Renal cortical epithelial cell (primary cell): ENCODE measurements around the gene IFT81. TPM values are rescaled to one million over a fixed set of nuclear protein-coding genes. Genes with fewer than 3 reads are reported as not detected.
"Not testable (repeated sequence)": the region's sequence is repeated elsewhere in the genome, so short reads cannot be mapped to it uniquely, and the experiment has no call there.

ENCODE experiments used
- DNase-seq: peaks from one replicate; pipeline ENCODE4 v3.0.0-alpha.2; 2011; ENCODE audit warnings: low read depth
- total RNA-seq: library from RNA; depleted of rRNA; stranded (reverse); fragments of >200 nt; gene quantifications from 2 replicates; pipeline ENCODE4 v1.2.3, GENCODE V29; 2014

The IFT81 gene, protein sequence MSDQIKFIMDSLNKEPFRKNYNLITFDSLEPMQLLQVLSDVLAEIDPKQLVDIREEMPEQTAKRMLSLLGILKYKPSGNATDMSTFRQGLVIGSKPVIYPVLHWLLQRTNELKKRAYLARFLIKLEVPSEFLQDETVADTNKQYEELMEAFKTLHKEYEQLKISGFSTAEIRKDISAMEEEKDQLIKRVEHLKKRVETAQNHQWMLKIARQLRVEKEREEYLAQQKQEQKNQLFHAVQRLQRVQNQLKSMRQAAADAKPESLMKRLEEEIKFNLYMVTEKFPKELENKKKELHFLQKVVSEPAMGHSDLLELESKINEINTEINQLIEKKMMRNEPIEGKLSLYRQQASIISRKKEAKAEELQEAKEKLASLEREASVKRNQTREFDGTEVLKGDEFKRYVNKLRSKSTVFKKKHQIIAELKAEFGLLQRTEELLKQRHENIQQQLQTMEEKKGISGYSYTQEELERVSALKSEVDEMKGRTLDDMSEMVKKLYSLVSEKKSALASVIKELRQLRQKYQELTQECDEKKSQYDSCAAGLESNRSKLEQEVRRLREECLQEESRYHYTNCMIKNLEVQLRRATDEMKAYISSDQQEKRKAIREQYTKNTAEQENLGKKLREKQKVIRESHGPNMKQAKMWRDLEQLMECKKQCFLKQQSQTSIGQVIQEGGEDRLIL
- 10.2 and 27.8 TPM in 2 replicates for total RNA-seq

DNA sequence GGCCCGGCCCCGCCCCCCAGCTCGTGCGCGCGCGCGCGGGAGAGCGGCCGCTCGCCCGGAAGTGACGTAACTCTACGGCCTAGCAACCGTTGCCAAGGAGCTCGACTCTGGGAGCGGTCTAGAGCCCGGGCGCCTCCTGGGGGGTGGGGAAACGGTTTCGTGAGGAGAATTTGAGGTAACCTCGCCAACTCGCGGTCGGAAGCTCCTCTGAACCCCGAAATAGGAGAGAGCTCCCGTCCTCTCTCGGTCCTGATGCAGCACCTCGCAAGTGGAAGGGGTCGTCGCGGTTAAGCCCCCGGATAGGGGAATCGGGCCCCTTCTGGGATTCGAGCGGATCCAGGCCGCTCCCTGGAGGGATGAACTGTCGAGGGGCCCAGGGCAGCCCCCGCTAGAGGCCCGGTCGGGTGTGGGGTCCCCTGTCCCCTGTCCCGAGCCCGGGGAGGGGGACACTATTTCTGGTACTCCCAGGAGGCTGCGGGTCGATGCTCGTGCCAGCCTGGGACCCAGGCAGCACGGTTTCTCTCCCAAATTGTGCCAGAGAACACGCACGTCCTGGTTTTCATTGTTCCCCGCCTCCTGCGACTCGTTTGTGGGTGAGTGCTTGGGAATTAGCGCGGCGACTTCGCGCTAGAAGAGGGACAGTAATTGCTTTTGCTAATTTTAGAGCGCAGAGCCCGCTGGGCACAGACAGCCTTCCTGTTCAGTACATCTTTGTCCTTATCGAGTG lies at the start of gene IFT81:
IFT81 (plus strand) TSS at position 89 of the 727 bp plus-strand sequence. CDS start 3,024 bp downstream, outside the sequence.
- DNase-seq = peak; percentile 75

- DNase-seq = no peak
These were observed 48.3 kb upstream of the IFT81 start for GRCh38 chr12:110075880-110076279.

- no peak for DNase-seq
These were observed 46.4 kb upstream of the IFT81 start for GRCh38 chr12:110077800-110078199.

DNA sequence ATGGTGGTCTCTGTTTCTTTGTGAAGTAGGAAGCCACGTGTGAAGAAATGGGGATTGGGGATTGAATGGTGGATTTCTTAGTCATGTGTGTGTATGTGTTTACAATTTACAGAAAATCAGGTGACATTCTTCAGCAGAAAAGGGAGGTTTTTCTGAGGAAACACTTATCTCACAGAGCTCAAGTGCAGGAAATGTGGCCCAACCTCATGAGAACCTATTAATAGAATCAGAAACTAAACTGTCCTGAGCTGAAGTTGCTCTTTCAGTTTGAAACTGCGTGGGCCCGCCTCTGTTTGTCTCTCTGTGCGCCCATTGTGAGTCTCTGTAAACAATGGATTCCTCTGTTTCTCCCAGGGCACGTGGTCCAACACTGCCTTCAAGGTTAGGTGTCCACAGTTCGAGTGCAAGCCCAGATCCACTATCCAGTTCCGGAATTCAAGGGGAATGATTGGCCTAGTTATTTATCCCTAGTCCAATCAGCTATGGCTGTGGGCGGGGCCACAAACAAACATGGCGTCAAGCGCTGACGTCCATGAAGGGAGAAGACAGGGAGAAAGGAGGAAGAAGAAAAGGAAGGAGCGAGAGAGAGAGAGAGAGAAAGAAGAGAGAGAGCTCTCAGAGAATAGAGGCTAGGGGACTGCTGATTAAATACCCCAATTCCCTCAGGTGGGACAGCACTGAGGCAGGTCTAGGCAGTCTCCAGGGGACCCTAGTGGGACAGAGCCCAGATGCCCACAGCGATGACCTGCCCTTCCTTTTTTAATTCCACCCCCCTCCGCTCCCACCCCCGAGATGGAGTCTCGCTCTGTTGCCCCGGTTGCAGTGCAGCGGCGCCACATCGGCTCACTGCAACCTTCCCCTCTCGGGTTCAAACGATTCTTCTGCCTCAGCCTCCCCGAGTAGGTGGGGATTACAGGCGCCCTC lies 44.4 kb upstream of the IFT81 start:
- DNase-seq = no peak

DNA sequence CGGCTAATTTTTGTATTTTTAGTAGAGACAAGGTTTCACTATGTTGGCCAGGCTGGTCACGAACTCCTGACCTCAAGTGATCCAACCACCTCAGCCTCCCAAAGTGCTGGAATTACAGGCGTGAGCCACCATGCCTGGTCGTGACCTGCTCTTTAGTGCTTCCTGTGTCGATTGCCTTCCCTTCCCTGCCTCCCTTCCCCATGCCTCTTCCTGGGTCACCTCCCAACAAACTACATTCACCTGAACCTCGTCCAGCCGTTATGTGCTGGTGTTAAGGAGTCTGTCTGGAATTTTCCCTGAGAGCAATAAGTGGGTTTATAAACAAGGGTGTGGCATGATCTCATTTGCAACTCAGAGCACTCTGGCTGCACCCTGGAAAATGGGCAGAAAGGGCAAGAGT lies 43.7 kb upstream of the IFT81 start:
- no peak for DNase-seq

DNA sequence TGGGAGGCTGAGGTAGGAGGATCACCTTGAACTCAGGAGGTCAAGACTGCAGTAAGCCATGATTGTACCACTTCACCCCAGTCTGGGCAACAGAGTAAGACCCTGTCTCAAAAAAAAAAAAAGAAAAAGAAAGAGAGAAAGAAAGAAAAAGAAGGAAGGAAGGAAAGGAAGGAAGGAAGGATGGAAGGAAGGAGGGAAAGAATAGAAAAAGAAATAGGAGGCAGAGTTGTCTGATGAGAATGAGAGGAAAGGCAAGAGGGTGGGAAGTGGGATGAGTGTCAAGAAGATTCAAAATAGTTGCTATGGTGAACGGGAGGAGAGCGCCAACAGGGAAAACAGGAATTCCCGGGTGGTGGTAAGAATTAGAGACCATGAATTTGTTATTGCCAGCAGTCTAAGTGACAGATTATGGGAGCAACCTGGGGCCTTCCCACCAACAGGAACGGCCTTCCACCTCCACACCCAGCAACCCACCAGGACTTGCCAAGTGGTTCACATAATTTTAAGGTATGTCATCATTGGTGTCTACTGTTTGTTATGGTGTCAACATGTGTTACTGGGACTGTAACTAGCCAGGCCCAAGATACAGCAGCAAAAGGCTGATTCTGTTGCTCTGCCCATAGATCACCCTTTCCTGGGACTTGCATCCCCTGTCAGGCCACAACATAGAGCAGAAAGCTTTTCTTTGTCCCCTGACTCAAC lies 39.7 kb upstream of the IFT81 start:
- DNase-seq = no peak

DNA sequence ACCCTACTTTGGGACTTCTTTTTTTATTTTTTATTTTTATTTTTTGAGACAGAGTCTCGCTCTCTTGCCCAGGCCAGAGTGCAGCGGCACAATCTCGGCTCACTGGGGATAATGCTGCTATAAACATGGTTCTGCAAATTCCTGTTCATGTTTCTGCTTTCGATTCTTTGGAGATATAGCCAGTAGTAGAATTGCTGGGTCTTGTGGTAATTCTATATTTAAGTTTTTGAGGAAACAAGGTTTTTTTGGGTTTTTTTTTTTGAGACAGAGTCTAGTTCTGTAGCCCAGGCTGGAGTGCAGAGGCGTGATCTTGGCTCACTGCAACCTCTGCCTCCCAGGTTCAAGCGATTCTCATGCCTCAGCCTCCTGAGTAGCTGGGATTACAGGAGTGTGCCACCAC lies 35.9 kb upstream of the IFT81 start:
- DNase-seq = not testable (repeated sequence)

DNA sequence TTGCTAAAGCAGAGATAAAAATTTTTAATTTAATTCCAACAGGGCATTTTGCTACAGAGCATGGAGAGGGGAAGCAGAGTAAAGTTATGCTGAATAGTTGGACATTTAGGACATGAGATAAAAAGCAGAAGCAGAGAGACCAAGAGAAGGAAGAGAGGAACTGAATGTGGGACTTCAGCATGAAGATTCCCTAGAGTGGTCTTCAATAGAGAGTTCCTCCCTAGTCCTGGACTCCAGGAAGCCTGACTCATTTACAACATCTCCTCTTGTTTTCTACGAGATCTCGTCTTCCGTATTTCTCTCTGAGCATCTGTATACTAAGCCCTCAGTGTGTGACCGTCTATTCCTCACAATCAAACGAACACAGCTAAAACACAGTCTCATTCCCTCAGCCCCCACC lies 35.2 kb upstream of the IFT81 start:
- no peak for DNase-seq

GRCh38 chr12:110090266-110091135 lies 33.7 kb upstream of the IFT81 start:
- DNase-seq = no peak

- no peak for DNase-seq
These were observed 32.9 kb upstream of the IFT81 start for GRCh38 chr12:110091136-110091711.

- no peak for DNase-seq
These were observed 30.4 kb upstream of the IFT81 start for GRCh38 chr12:110093631-110094311.

DNA sequence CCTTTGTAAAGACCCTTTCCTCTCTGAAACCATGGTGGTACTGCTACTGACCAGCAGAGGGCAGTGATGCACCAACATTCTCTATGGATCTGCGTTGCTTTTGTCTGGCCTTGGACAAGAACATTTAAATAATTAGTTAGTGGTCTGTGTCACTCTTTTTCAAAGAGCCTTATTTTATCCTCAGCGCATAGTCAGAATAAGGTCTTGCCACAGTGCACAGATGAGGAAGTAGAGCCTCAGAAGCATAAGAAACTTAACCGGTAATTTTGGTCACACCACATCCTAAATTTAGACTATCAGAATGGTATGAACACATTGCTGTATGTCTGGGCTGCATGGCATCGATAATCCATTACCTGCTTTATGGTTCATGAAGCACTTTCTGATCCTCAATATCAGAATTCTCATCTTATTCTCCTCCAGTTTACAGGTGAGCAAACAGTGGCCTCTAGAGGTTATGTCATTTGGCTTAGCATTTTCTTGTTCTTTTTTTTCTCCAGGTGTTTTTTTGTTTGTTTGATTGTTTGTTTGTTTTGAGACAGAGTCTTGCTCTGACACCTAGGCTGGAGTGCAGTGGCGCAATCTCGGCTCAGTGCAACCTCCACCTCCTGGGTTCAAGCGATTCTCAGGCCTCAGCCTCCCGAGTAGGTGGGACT lies 23.7 kb upstream of the IFT81 start:
- DNase-seq = peak; percentile 67

DNA sequence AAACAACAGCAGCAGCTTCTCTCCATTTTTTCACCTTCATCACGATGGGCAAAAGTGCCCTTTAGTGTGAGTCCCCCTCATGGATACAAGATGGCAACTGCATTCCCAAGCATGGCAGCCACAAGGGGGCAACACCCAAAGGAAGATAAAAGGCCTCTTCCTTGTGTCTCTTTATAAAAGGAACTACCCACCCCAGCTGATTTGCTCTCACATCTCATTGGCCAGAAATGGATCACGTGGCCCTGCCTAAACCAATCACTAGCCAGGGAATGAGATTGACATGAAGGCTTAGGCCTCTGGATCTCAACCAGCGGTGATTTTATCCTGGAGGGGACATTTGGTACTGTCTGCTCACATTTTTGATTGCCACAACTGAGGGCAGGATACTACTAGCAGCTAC lies 21.9 kb upstream of the IFT81 start:
- peak; percentile 55 for DNase-seq

- peak; percentile 5 for DNase-seq
These were observed 19.7 kb upstream of the IFT81 start for GRCh38 chr12:110104188-110105094.

- no peak for DNase-seq
These were observed 19.0 kb upstream of the IFT81 start for GRCh38 chr12:110105159-110105558.

DNA sequence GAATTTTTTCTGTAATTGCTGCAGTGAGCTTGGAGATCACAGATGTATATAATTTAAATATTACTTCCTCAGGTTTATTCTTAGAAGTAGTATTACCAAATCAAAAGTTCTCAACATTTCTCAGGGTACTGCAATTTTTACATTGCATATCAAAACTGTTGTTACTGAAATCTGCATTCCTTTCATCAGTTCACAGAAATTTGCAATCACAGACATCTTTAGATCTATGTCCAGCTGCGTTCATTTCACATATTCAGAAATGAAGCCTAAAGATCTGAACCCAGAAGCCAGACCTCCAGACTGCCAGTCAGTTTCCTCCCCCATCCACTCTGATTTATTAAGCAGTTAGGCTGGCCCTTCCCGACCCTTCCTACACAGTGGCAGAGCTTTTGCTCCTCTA lies 18.2 kb upstream of the IFT81 start:
- no peak for DNase-seq
